HG03432 (cell line): ENCODE data around the gene FASTKD2.

Experiments used
- ATAC-seq: cut with Tn5 transposase; IDR thresholded peaks from one replicate; pipeline ENCODE4 v1.9.1; 2021; ENCODE audit warnings: mild to moderate bottlenecking, moderate library complexity; ENCODE audit not compliant: unreplicated experiment

The FASTKD2 gene

GRCh38 chr2:206765242-206766056 lies at the start of gene FASTKD2, which contains the start of gene MDH1B:
FASTKD2 (plus strand) TSS chr2:206765606; CDS start chr2:206766694, 1,088 bp downstream.
MDH1B (minus strand) TSS chr2:206765328; CDS start chr2:206765271, 57 bp downstream.
- ATAC-seq = peak; percentile 95

- no peak for ATAC-seq
Measured at GRCh38 chr2:206716623-206717022, 48.8 kb upstream of the FASTKD2 start.

DNA sequence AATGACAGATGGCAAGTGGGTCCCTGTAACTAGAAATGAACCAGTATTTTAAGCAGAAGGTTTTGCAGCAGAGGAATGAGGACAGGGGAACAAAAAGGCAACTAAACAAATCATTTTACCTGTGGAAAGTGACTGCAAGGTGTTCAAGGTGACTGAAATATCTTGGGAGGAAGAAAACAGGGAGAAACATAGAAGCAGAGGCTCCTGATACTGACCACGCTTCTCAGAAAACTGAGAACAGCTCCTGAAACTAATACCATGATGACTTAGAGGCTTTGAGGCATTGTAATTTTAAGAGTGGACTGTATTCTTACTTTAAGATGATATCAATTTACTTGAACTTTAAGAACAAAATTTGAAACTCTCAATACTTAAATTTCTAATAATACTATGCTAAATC lies 47.1 kb upstream of the FASTKD2 start, which contains the start of gene DYTN:
TSS of gene DYTN (minus strand) at position 101 of the 400 bp plus-strand sequence. CDS start 117 bp downstream, outside the sequence.
- no peak for ATAC-seq

GRCh38 chr2:206721256-206721920 lies 44.0 kb upstream of the FASTKD2 start:
- ATAC-seq = peak; percentile 89

DNA sequence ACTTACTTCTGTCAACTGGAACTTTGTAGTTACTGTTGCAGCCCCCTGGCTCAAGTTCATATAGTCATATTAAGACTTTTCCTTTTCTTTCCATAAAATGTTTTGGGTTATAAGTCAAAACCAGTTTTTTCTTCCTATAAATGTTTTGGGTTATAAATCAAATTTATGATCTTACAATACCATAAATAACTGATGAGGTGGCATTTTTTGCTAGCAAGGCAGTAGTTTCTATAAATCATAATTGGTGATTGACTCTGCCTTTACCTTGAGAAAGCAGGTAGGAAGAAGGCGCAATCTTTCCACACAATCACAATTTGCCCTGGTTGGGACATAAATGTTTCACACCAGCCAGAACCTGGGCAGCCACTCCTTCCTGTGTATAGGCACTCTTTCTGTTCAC lies 42.1 kb upstream of the FASTKD2 start:
- ATAC-seq = no peak

- ATAC-seq = no peak
Measured at GRCh38 chr2:206727287-206727686, 38.1 kb upstream of the FASTKD2 start.

DNA sequence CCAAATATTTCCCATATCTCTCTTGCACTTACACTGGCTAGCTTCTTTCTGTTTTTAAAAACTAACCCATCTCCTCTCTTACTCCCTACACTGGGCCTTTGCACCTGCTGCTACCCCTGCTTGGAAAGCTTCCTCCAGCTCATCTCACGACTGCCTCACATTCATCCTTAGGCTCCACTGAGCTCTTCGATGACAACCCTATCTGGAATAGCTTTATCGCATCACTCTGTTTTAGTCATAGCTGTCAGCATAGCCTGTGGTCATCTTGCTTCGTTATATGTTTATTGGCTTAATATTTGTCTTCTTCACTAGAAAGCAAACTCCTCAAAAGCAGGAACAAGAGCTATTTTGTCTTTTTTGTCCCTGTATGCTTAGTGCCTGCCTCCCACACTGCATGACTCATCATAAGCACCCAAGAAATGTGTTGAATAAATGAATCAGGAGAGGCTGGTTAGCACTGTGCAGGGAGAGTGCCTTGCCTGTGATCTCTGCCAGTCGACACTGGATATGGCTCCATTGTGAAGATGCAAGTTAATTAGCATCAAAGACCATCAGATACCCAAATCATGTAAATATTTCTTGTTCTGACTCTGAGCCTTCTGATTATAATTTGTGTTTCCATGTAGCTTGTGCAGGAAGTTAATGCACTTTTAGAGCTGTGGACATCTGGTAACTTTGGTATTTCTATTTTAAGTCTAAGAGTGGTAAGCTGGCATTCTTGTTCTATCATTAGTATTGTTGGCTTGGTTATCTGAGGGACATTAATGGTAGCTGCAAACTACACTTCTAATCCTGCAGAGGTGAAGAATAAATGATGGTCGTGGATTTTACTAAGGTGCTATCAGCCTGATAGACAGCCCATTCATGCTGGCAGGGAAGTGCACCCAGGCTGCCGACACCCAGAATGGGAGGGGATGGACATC lies 36.9 kb upstream of the FASTKD2 start:
- ATAC-seq = no peak

- no peak for ATAC-seq
Measured at GRCh38 chr2:206733341-206733740, 32.1 kb upstream of the FASTKD2 start.

- ATAC-seq = no peak
Measured at GRCh38 chr2:206736935-206737334, 28.5 kb upstream of the FASTKD2 start.

DNA sequence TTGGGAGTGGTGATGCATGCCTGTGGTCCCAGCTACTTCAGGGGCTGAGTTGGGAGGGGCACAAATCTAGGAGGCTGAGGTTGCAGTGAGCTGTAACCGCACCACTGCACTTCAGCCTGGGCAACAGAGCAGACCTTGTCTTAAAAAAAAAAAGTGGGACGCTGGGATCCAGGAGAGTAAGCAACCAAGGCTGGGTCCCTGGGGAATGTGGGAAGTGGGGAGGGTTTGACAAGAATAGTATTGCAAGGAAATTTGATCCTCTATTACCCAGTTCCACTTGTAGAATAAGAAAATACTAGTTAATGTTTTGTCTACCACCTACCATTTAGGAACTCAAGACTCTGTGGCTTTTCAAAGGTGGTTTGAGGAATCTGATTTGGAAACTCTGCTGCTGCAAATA lies 26.1 kb upstream of the FASTKD2 start:
- no peak for ATAC-seq

- no peak for ATAC-seq
Measured at GRCh38 chr2:206740800-206741199, 24.6 kb upstream of the FASTKD2 start.

GRCh38 chr2:206756816-206757215 lies 8.6 kb upstream of the FASTKD2 start:
- no peak for ATAC-seq

DNA sequence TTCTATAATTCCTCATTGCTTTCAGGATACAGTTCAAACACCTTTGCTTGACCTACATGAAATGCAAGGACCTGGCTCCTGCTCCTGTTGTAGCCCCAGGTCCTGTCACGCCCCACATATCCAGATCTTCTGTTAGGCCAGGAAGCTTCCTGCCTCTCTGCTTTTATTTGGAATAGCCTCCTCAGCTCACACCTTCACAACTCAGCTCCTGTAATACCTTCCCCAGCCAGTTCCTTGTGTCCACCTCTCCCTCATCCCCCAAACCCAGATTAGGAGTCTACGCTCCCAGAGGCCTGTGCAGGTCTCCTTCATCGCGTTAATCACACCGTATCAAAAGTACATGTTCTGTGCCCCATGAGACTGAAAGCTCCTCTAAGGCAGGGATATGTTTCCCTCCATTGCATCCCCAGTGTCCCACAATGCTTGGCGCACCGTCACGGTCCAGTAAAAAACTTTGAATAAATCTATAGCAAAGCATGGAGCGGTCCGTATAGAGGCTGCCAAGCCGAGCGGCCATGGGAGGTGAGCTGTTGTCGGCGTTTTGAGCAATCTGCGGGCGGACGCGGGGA lies 649 bp upstream of the FASTKD2 start:
- no peak for ATAC-seq

- no peak for ATAC-seq
Measured at GRCh38 chr2:206766057-206766930, 888 bp downstream of the FASTKD2 start.

- no peak for ATAC-seq
Measured at GRCh38 chr2:206774871-206775270, 9.5 kb downstream of the FASTKD2 start.

DNA sequence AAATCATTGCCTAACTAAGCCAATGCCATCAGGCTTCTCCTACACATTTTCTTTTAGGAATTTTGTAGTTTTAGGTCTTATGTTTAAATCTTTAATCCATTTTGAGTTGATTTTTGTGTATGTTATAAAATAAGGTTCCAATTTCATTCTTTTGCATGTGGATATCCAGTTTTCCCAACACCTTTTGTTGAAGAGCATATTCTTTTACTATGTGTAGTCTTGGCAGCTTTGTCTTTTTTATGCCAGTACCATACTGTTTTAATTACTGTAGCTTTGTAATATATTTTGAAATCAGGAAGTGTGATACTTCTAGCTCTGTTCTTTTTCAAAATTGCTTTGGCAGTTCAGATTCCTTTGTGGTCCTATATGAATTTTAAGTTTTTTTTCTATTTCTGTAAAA lies 11.0 kb downstream of the FASTKD2 start:
- ATAC-seq = no peak

- ATAC-seq = no peak
Measured at GRCh38 chr2:206780671-206781070, 15.3 kb downstream of the FASTKD2 start.

DNA sequence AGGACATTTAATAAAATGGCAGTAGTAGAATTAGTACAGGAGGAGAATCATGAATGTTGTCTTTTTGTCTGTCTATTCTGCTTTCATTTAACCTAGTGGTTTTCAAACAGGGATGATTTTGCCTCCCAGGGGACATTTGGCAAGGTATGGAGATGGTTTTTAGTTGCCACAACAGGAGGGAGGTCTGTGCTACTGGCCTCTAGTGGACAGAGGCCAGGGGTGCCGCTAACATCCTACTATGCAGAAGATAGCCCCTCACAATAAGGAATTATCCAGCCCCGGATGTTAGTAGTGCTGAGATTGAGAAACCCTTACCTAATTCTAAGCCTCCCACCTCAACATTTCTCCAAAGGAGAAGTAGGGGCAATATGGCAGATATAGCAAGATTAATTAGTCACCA lies 18.3 kb downstream of the FASTKD2 start:
- no peak for ATAC-seq

DNA sequence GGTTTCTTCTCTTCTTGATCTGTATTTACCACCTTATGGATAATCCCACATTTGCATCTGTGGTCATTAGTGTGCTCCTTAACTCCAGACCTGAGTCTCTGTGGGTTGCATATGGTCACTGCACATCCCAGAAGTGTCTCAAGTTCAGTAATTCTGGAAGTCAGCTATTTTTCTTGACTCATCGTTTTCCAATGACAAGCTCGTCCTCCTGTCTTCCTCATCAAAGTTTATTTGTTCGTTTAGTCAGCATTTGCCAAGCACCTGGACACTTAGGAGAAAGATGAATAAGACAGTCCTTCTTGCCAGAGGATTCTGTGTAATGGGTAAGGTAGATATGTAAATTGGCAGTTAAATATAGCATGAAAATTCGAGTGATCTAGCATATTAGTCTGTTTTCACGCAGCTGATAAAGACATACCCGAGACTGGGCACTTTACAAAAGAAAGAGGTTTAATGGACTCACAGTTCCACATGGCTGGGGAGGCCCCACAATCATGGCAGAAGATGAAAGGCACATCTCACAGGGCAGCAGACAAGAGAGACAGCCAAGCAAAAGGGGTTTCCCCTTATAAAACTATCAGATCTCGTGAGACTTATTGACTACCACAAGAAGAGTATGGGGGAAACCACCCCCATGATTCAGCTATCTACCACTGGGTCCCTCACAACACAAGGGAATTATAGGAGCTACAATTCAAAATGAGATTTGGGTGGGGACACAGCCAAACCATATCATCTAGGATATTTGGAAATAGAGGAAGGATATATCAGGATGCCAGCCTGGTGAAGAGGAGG lies 19.4 kb downstream of the FASTKD2 start:
- no peak for ATAC-seq
